HG02759 (cell line): Measurements from ENCODE around the gene TMCC2.

Experiments
- ATAC-seq: cut with Tn5 transposase; IDR thresholded peaks from one replicate; pipeline ENCODE4 v1.9.1; 2021; ENCODE audit warnings: mild to moderate bottlenecking, moderate library complexity; ENCODE audit not compliant: unreplicated experiment

TMCC2 gene

GRCh38 chr1:205239078-205239477, 11.3 kb downstream of the TMCC2 start:
- no peak for ATAC-seq

- ATAC-seq = no peak
Observed at GRCh38 chr1:205240118-205240517, 12.4 kb downstream of the TMCC2 start.

- ATAC-seq = no peak
Observed at GRCh38 chr1:205240569-205240968, 12.8 kb downstream of the TMCC2 start.

GRCh38 chr1:205241366-205242030, 13.8 kb downstream of the TMCC2 start:
- ATAC-seq = no peak

GRCh38 chr1:205243350-205244191, 15.8 kb downstream of the TMCC2 start:
- ATAC-seq = no peak

- no peak for ATAC-seq
Observed at GRCh38 chr1:205244384-205244783, 16.6 kb downstream of the TMCC2 start.

GRCh38 chr1:205245096-205245495, 17.4 kb downstream of the TMCC2 start:
- no peak for ATAC-seq

- ATAC-seq = no peak
Observed at GRCh38 chr1:205246351-205247119, 18.8 kb downstream of the TMCC2 start.

- ATAC-seq = no peak
Observed at GRCh38 chr1:205247130-205247921, 19.6 kb downstream of the TMCC2 start.

GRCh38 chr1:205248793-205249601, 21.3 kb downstream of the TMCC2 start:
- ATAC-seq = no peak

GRCh38 chr1:205249651-205250050, 21.9 kb downstream of the TMCC2 start:
- ATAC-seq = no peak

- no peak for ATAC-seq
Observed at GRCh38 chr1:205250699-205251098, 23.0 kb downstream of the TMCC2 start.

- no peak for ATAC-seq
Observed at GRCh38 chr1:205251576-205251975, 23.8 kb downstream of the TMCC2 start.

- peak; percentile 65 for ATAC-seq
Observed at GRCh38 chr1:205255941-205256780, 28.4 kb downstream of the TMCC2 start.

- ATAC-seq = no peak
Observed at GRCh38 chr1:205256951-205257625, 29.3 kb downstream of the TMCC2 start.

- no peak for ATAC-seq
Observed at GRCh38 chr1:205257735-205258134, 30.0 kb downstream of the TMCC2 start.

- no peak for ATAC-seq
Observed at GRCh38 chr1:205258261-205258691, 30.5 kb downstream of the TMCC2 start.

GRCh38 chr1:205258719-205259118, 31.0 kb downstream of the TMCC2 start:
- no peak for ATAC-seq
